Subcutaneous adipose tissue (tissue), 4 donors: ENCODE data around the gene TAF6. TPM values are rescaled to one million over a fixed set of nuclear protein-coding genes. Genes with fewer than 3 reads are reported as not detected.

ENCODE experiments used
- small RNA-seq: library from RNA; depleted of rRNA; stranded (forward); fragments of <200 nt; gene quantifications from one replicate; pipeline ENCODE3, GENCODE V24; 2016
- total RNA-seq, 4 donors: library from RNA; depleted of rRNA; stranded (reverse); fragments of >200 nt; gene quantifications; one replicate each; pipeline ENCODE4 v1.1.0, GENCODE V29; 2016
- TF ChIP-seq, protein P1 (sequence below): fragments of 450-650 bp; IDR thresholded peaks from one replicate; pipeline ENCODE4 v1.5.1; 2016; ENCODE audit warnings: low read depth, mild to moderate bottlenecking, control low read depth, antibody characterized with exemption, moderate library complexity

TAF6 gene
- total RNA-seq, 4 donors from 2014 or later: 9.8 to 36.2 (median 26.2) TPM

- TF ChIP-seq, protein P1, sequence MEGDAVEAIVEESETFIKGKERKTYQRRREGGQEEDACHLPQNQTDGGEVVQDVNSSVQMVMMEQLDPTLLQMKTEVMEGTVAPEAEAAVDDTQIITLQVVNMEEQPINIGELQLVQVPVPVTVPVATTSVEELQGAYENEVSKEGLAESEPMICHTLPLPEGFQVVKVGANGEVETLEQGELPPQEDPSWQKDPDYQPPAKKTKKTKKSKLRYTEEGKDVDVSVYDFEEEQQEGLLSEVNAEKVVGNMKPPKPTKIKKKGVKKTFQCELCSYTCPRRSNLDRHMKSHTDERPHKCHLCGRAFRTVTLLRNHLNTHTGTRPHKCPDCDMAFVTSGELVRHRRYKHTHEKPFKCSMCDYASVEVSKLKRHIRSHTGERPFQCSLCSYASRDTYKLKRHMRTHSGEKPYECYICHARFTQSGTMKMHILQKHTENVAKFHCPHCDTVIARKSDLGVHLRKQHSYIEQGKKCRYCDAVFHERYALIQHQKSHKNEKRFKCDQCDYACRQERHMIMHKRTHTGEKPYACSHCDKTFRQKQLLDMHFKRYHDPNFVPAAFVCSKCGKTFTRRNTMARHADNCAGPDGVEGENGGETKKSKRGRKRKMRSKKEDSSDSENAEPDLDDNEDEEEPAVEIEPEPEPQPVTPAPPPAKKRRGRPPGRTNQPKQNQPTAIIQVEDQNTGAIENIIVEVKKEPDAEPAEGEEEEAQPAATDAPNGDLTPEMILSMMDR: no peak
These were observed 53.5 kb downstream of the TAF6 start for GRCh38 chr7:100065452-100066186.

DNA sequence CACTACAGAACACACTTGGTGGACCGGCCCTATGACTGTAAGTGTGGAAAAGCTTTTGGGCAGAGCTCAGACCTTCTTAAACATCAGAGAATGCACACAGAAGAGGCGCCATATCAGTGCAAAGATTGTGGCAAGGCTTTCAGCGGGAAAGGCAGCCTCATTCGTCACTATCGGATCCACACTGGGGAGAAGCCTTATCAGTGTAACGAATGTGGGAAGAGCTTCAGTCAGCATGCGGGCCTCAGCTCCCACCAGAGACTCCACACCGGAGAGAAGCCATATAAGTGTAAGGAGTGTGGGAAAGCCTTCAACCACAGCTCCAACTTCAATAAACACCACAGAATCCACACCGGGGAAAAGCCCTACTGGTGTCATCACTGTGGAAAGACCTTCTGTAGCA lies 55.0 kb downstream of the TAF6 start:
- TF ChIP-seq, protein P1: no peak

GRCh38 chr7:100063376-100063775 lies 55.8 kb downstream of the TAF6 start:
- TF ChIP-seq, protein P1: no peak

- TF ChIP-seq, protein P1: no peak
These were observed 57.5 kb downstream of the TAF6 start for GRCh38 chr7:100061518-100062193.

DNA sequence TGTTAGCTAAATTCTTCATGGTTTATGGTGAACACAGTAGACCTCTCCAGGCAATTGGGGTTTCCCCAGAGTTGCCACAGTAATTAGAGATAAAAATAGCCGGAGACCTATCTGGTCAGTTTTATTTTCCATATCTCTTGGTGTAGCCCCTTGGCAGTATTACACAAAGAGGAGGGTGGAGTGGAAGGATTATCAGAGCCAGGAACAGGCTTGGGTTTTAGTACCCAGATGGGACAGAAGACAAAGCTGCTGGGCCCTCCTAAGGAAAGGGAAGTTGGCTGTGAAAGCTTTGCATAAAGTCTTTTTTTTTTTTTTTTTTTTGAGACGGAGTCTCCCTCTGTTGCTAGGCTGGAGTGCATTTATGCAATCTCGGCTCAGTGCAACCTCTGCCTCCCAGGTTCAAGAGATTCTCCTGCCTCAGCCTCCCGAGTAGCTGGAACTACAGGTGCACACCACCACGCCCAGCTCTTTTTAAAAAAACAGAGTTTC lies 59.9 kb downstream of the TAF6 start:
- TF ChIP-seq, protein P1: no peak

Small RNAs within 50 kb of the gene (small RNA-seq; reads per million reads assigned to genes)
- gene MIR106B (36.5 reads per million, percentile 96 among the genes with 10 or more reads in this experiment), gene MIR25 (558 reads per million, percentile 99 among the genes with 10 or more reads in this experiment), gene MIR93 (75.4 reads per million, percentile 97 among the genes with 10 or more reads in this experiment)

Other genes starting within 250 kb of the TAF6 start
- under 1 TPM in 1 of 4 donors, not detected in 3; 0.98 TPM for gene OR2AE1, start 242.3 kb downstream of the TAF6 start, total RNA-seq
- 10 to 100 TPM; 33.5 to 50.5 (median 42.0) TPM for gene TRIM4, start 199.8 kb downstream of the TAF6 start, total RNA-seq
- 1 to 10 TPM in 1 of 4 donors, under 1 TPM in 1, not detected in 2; 0.68 to 2.1 TPM for gene GJC3, start 189.7 kb downstream of the TAF6 start, total RNA-seq
- 100 to 1,000 TPM in 1 of 4 donors, 10 to 100 TPM in 3; 31.5 to 411 (median 51.0) TPM for gene AZGP1, start 143.3 kb downstream of the TAF6 start, total RNA-seq
- 10 to 100 TPM; 28.5 to 39.9 (median 33.8) TPM for gene ZKSCAN1, start 103.8 kb downstream of the TAF6 start, total RNA-seq
- gene ZSCAN21, start 69.6 kb downstream of the TAF6 start, total RNA-seq: 10 to 100 TPM in 3 of 4 donors, 1 to 10 TPM in 1; 6.7 to 15.6 (median 12.1) TPM
- 10 to 100 TPM; 14.8 to 29.3 (median 25.2) TPM for gene ZNF3, start 37.6 kb downstream of the TAF6 start, total RNA-seq
- gene COPS6, start 30.4 kb downstream of the TAF6 start, total RNA-seq: 10 to 100 TPM; 50.5 to 74.4 (median 57.0) TPM
- gene MCM7, start 18.0 kb downstream of the TAF6 start, total RNA-seq: 10 to 100 TPM; 20.1 to 66.1 (median 46.7) TPM
- gene AP4M1, start 17.7 kb downstream of the TAF6 start, total RNA-seq: 10 to 100 TPM in 3 of 4 donors, 1 to 10 TPM in 1; 6.7 to 25.6 (median 18.0) TPM
- gene CNPY4, start 276 bp upstream of the TAF6 start, total RNA-seq: 10 to 100 TPM in 1 of 4 donors, 1 to 10 TPM in 3; 5.3 to 13.0 (median 8.2) TPM
- gene MBLAC1, start 7.6 kb upstream of the TAF6 start, total RNA-seq: 1 to 10 TPM in 3 of 4 donors, under 1 TPM in 1; 0.66 to 2.7 (median 2.3) TPM
- 100 to 1,000 TPM; 142 to 268 (median 250) TPM for gene LAMTOR4, start 29.6 kb upstream of the TAF6 start, total RNA-seq
- 1 to 10 TPM; 2.6 to 6.7 (median 4.6) TPM for gene TRAPPC14, start 39.4 kb upstream of the TAF6 start, total RNA-seq
- gene GAL3ST4, start 49.3 kb upstream of the TAF6 start, total RNA-seq: 1 to 10 TPM in 3 of 4 donors, under 1 TPM in 1; 0.85 to 3.6 (median 1.5) TPM
- gene GPC2, start 58.0 kb upstream of the TAF6 start, total RNA-seq: 1 to 10 TPM in 1 of 4 donors, under 1 TPM in 1, not detected in 2; 0.66 to 2.7 TPM
- gene STAG3, start 58.6 kb upstream of the TAF6 start, total RNA-seq: 1 to 10 TPM in 2 of 4 donors, under 1 TPM in 2; 0.65 to 3.6 (median 1.9) TPM
- gene PVRIG, start 100.6 kb upstream of the TAF6 start, total RNA-seq: under 1 TPM in 3 of 4 donors, not detected in 1; 0.34 to 0.66 (median 0.49) TPM
- not detected for gene SPDYE3, start 188.3 kb upstream of the TAF6 start, total RNA-seq
- 100 to 1,000 TPM in 1 of 4 donors, 10 to 100 TPM in 3; 21.8 to 154 (median 34.0) TPM for gene PILRB, start 238.8 kb upstream of the TAF6 start, total RNA-seq